Measurements from ENCODE around the gene KIF2B.
"Not testable (repeated sequence)": the region's sequence is repeated elsewhere in the genome, so short reads cannot be mapped to it uniquely, and the experiment has no call there.

DNA sequence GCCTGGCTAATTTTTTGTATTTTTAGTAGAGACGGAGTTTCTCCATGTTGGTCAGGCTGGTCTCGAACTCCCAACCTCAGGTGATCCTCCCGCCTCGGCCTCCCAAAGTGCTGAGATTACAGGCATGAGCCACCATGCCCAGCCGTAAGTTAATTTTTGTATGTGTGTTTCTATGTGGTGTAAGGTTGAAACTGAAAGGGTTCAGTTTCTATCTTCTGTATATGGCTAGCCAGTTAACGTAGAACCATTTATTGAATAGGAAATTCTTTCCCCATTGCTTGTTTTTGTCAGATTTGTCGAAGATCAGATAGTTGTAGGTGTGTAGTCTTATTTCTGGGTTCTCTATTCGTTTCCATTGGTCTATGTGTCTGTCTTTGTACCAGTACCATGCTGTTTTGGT is 12.0 kb downstream of the KIF2B start:
- not testable (repeated sequence) for TF ChIP-seq ELF4 (CRISPR knock-in tag; IDR thresholded peaks at IDR 0.05; ENCODE audit: low read depth); ZNF263 (CRISPR knock-in tag; IDR thresholded peaks at IDR 0.05; ENCODE audit: low read depth); ESRRA (CRISPR knock-in tag; IDR thresholded peaks at IDR 0.05; ENCODE audit: borderline replicate concordance); ZNF317 (CRISPR knock-in tag; IDR thresholded peaks at IDR 0.05; ENCODE audit: borderline replicate concordance, low read depth); CREB1 (CRISPR knock-in tag; IDR thresholded peaks at IDR 0.05); RELA (CRISPR knock-in tag; IDR thresholded peaks at IDR 0.05; ENCODE audit: borderline replicate concordance); NR3C1 (CRISPR knock-in tag; conservative IDR thresholded peaks at IDR 0.05; ENCODE audit: low read depth); FOXP4 (CRISPR knock-in tag; IDR thresholded peaks at IDR 0.05); TCF7 (CRISPR knock-in tag; IDR thresholded peaks at IDR 0.05; ENCODE audit: low read depth); TP53 (CRISPR knock-in tag; IDR thresholded peaks at IDR 0.05); GABPB1 (CRISPR knock-in tag; IDR thresholded peaks at IDR 0.05)
- TF ChIP-seq, protein P1, sequence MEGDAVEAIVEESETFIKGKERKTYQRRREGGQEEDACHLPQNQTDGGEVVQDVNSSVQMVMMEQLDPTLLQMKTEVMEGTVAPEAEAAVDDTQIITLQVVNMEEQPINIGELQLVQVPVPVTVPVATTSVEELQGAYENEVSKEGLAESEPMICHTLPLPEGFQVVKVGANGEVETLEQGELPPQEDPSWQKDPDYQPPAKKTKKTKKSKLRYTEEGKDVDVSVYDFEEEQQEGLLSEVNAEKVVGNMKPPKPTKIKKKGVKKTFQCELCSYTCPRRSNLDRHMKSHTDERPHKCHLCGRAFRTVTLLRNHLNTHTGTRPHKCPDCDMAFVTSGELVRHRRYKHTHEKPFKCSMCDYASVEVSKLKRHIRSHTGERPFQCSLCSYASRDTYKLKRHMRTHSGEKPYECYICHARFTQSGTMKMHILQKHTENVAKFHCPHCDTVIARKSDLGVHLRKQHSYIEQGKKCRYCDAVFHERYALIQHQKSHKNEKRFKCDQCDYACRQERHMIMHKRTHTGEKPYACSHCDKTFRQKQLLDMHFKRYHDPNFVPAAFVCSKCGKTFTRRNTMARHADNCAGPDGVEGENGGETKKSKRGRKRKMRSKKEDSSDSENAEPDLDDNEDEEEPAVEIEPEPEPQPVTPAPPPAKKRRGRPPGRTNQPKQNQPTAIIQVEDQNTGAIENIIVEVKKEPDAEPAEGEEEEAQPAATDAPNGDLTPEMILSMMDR (IDR thresholded peaks at IDR 0.05) = not testable (repeated sequence)
- TF ChIP-seq, protein P2, sequence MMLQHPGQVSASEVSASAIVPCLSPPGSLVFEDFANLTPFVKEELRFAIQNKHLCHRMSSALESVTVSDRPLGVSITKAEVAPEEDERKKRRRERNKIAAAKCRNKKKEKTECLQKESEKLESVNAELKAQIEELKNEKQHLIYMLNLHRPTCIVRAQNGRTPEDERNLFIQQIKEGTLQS (CRISPR knock-in tag; conservative IDR thresholded peaks at IDR 0.05) = not testable (repeated sequence)
- TF ChIP-seq, protein P3, sequence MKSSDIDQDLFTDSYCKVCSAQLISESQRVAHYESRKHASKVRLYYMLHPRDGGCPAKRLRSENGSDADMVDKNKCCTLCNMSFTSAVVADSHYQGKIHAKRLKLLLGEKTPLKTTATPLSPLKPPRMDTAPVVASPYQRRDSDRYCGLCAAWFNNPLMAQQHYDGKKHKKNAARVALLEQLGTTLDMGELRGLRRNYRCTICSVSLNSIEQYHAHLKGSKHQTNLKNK (CRISPR knock-in tag; IDR thresholded peaks at IDR 0.05) = not testable (repeated sequence)
